ENCODE results near the gene TBCD.

Gene TBCD

DNA sequence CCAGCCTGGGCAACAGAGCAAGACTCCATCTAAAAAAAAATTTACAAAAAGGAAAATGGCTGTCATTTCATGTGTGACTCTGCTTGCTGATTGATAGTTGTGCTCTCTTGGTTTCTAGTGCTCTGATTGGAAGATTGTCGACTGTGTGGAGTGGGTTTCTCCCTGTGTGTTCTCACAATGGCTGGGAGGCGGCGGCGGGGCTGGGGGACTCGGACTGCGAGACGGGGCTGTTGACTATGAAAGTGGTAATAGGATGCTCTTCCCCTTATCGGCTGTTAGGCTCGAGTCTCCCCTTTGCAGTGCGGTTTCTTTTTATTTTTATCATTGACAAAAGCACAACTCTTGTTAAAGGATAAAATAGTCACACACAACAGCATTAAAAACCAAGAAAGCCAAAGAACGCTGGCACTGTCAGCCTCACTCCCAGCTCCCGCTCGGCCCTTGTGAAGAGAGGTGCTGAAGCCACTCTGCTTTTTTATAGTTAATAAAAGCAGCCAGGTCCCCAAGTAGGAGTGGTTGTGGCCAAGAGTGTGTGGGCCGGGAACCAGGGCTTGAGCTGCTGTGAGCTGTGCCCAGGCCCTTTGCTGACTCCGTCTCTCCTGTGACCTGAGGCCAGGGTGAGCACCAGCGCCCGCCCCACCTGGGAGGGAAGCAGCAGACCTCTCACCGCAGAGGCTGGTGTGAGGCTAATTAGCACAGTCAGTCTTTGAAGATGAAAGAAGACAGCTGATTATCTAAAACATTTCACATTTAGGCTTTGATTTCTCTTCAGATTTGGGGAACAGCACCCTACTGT lies 36.5 kb downstream of the TBCD start:
- Histone ChIP-seq H3K9ac (ENCODE audit: low read length) (no peak overlapping the region), H3K9me3 (replicated peaks; ENCODE audit: insufficient read depth, low read length) (no peaks in the 10 kb centered on the region), H3F3A (ENCODE audit: insufficient read depth, low read length) (peaks cover 17% of the 10 kb centered on the region), H2AFZ (ENCODE audit: low read length) (no peak overlapping the region), H3K4me2 (ENCODE audit: low read depth, low read length) (peak overlapping the region; percentile 58; the same call in 1 of the 2 replicates), H3K79me2 (ENCODE audit: low read length) (peaks cover 29% of the 10 kb centered on the region), H3K4me3 (ENCODE audit: low read length) (no peak overlapping the region), H3K27me3 (replicated peaks; ENCODE audit: insufficient read depth, low read length) (no peaks in the 10 kb centered on the region), H3K27ac (ENCODE audit: low read length) (peak overlapping the region; percentile 85; the same call in 1 of the 2 replicates), H4K20me1 (ENCODE audit: insufficient read depth, low read length) (no peaks in the 10 kb centered on the region), H3K4me1 (ENCODE audit: low read length) (peaks cover 27% of the 10 kb centered on the region), H3K9me2 (replicated peaks; ENCODE audit: insufficient read depth, low read length) (no peaks in the 10 kb centered on the region), H3K36me3 (replicated peaks; ENCODE audit: insufficient read depth, low read length) (no peaks in the 10 kb centered on the region)
- no peak for DNase-seq
- no peak for TF ChIP-seq EZH2phosphoT487 (IDR thresholded peaks at IDR 0.05; ENCODE audit: low read length)
- TF ChIP-seq EZH2 (optimal IDR thresholded peaks at IDR 0.05; ENCODE audit: low read depth, low read length) = no peak
- TF ChIP-seq, protein P1, sequence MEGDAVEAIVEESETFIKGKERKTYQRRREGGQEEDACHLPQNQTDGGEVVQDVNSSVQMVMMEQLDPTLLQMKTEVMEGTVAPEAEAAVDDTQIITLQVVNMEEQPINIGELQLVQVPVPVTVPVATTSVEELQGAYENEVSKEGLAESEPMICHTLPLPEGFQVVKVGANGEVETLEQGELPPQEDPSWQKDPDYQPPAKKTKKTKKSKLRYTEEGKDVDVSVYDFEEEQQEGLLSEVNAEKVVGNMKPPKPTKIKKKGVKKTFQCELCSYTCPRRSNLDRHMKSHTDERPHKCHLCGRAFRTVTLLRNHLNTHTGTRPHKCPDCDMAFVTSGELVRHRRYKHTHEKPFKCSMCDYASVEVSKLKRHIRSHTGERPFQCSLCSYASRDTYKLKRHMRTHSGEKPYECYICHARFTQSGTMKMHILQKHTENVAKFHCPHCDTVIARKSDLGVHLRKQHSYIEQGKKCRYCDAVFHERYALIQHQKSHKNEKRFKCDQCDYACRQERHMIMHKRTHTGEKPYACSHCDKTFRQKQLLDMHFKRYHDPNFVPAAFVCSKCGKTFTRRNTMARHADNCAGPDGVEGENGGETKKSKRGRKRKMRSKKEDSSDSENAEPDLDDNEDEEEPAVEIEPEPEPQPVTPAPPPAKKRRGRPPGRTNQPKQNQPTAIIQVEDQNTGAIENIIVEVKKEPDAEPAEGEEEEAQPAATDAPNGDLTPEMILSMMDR (IDR thresholded peaks at IDR 0.05; ENCODE audit: low read length) = no peak

DNA sequence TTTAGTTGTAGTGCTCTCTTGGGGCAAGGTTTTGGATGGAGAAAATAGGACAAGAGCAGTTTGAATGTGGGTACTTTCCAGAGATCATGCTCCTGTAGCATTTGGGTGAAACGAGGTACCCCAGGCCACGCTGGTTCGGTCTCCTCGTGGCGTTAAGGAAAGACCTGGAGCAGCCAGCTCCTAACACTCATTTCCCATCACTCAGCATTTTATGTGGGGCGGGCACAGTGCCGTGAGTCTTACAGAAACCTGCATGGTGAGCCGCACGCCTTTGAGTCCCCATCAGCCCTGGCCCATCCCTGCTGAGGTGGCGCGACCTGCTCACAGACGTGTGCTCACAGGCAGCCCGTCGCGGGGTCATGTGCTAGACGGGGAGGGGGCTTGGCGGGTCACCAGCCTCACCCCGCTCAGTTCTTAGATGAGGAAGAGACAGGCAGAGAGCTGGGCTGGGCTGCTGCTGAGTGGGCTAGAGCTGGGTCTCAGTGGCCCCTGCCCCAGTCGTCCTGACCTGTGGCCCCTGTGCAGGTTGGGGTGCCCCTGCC lies 37.3 kb downstream of the TBCD start:
- H3F3A ChIP-seq (ENCODE audit: insufficient read depth, low read length) = peaks cover 17% of the 10 kb centered on the region
- no peaks in the 10 kb centered on the region for H3K9me3 ChIP-seq (replicated peaks; ENCODE audit: insufficient read depth, low read length)
- H3K4me1 ChIP-seq (ENCODE audit: low read length) = peaks cover 25% of the 10 kb centered on the region
- no peak overlapping the region for H3K27ac ChIP-seq (ENCODE audit: low read length)
- H3K79me2 ChIP-seq (ENCODE audit: low read length) = peaks cover 34% of the 10 kb centered on the region
- no peak overlapping the region for H2AFZ ChIP-seq (ENCODE audit: low read length)
- H3K4me2 ChIP-seq (ENCODE audit: low read depth, low read length) = no peak overlapping the region
- no peak overlapping the region for H3K9ac ChIP-seq (ENCODE audit: low read length)
- no peaks in the 10 kb centered on the region for H3K36me3 ChIP-seq (replicated peaks; ENCODE audit: insufficient read depth, low read length)
- no peaks in the 10 kb centered on the region for H3K9me2 ChIP-seq (replicated peaks; ENCODE audit: insufficient read depth, low read length)
- H3K27me3 ChIP-seq (replicated peaks; ENCODE audit: insufficient read depth, low read length) = no peaks in the 10 kb centered on the region
- DNase-seq = no peak
- no peaks in the 10 kb centered on the region for H4K20me1 ChIP-seq (ENCODE audit: insufficient read depth, low read length)
- TF ChIP-seq EZH2 (optimal IDR thresholded peaks at IDR 0.05; ENCODE audit: low read depth, low read length) = no peak
- H3K4me3 ChIP-seq (ENCODE audit: low read length) = no peak overlapping the region

DNA sequence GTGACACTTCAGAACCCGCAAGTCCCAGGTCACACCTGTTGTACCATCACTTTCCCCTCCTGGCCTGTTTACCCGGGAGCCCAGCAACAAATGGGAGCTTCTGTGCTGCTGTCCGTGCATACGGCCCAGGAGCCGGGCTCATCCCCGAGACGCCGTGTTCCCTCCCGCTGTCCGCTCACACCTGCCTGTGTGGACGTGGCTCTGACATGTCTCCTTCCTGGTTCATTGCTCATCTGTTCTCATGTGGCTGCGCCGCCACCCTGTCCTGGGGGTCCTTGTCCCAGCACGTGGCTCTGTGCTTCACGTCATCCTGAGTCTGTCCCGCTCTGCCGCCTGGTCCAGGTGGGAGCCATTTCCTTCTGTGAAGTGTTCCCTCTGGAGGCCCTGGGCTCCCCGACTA lies 37.9 kb downstream of the TBCD start:
- Histone ChIP-seq H3K9me2 (replicated peaks; ENCODE audit: insufficient read depth, low read length) (no peaks in the 10 kb centered on the region), H3K9me3 (replicated peaks; ENCODE audit: insufficient read depth, low read length) (no peaks in the 10 kb centered on the region), H3K27me3 (replicated peaks; ENCODE audit: insufficient read depth, low read length) (no peaks in the 10 kb centered on the region), H2AFZ (ENCODE audit: low read length) (no peak overlapping the region), H3K4me3 (ENCODE audit: low read length) (no peak overlapping the region), H3K4me1 (ENCODE audit: low read length) (peaks cover 25% of the 10 kb centered on the region), H3F3A (ENCODE audit: insufficient read depth, low read length) (peaks cover 17% of the 10 kb centered on the region), H3K79me2 (ENCODE audit: low read length) (peaks cover 34% of the 10 kb centered on the region), H4K20me1 (ENCODE audit: insufficient read depth, low read length) (no peaks in the 10 kb centered on the region), H3K27ac (ENCODE audit: low read length) (no peak overlapping the region), H3K9ac (ENCODE audit: low read length) (no peak overlapping the region), H3K36me3 (replicated peaks; ENCODE audit: insufficient read depth, low read length) (no peaks in the 10 kb centered on the region), H3K4me2 (ENCODE audit: low read depth, low read length) (no peak overlapping the region)
- no peak for DNase-seq
- TF ChIP-seq, protein P1 (IDR thresholded peaks at IDR 0.05; ENCODE audit: low read length) = no peak
- no peak for TF ChIP-seq EZH2 (optimal IDR thresholded peaks at IDR 0.05; ENCODE audit: low read depth, low read length)

DNA sequence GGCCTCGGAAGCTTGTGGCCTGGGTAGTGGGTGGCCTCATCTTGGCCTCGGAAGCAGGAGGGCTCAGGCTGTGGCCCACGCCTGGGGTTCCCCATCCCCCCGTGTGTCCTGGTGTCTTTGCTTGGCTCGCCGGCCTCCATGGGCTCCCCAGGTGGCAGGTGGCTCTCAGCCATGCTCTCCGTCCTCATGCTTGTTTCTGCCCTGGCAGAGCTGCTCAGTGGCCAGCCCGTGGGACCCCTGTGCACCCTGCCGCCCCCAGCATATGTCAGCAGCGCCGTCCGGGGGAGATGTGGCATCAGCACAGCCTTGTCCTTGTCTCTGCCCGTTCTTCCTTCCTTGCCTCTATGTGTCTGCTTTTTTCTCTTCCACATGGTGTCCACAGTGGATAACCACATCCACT lies 38.5 kb downstream of the TBCD start:
- Histone ChIP-seq H3K9ac (ENCODE audit: low read length) (no peak overlapping the region), H4K20me1 (ENCODE audit: insufficient read depth, low read length) (no peaks in the 10 kb centered on the region), H3K4me1 (ENCODE audit: low read length) (peaks cover 25% of the 10 kb centered on the region), H3F3A (ENCODE audit: insufficient read depth, low read length) (peaks cover 17% of the 10 kb centered on the region), H3K4me3 (ENCODE audit: low read length) (no peak overlapping the region), H3K9me3 (replicated peaks; ENCODE audit: insufficient read depth, low read length) (no peaks in the 10 kb centered on the region), H3K36me3 (replicated peaks; ENCODE audit: insufficient read depth, low read length) (no peaks in the 10 kb centered on the region), H3K79me2 (ENCODE audit: low read length) (peaks cover 34% of the 10 kb centered on the region), H3K27ac (ENCODE audit: low read length) (no peak overlapping the region), H3K9me2 (replicated peaks; ENCODE audit: insufficient read depth, low read length) (no peaks in the 10 kb centered on the region), H3K27me3 (replicated peaks; ENCODE audit: insufficient read depth, low read length) (no peaks in the 10 kb centered on the region), H3K4me2 (ENCODE audit: low read depth, low read length) (no peak overlapping the region), H2AFZ (ENCODE audit: low read length) (no peak overlapping the region)
- DNase-seq = no peak
- TF ChIP-seq EZH2phosphoT487 (IDR thresholded peaks at IDR 0.05; ENCODE audit: low read length) (no peak), EZH2 (optimal IDR thresholded peaks at IDR 0.05; ENCODE audit: low read depth, low read length) (no peak)
- TF ChIP-seq, protein P1 (IDR thresholded peaks at IDR 0.05; ENCODE audit: low read length) = no peak
